Upper lobe of left lung (tissue), 6 donors: ENCODE results near the gene RASGRF1. TPM values are rescaled to one million over a fixed set of nuclear protein-coding genes. Genes with fewer than 3 reads are reported as not detected.

Experiments used
- ATAC-seq, 2 donors: fragments of 200-7000 bp; cut with Tn5 transposase; one replicate each; pipeline ENCODE4 v1.9.1; 2022; ENCODE audit warnings: mild to moderate bottlenecking in 2 of 2, moderate library complexity in 2 of 2; ENCODE audit not compliant: low FRiP score in 2 of 2
- DNase-seq, 2 donors: peaks; one replicate each; pipeline ENCODE4 v3.0.0-alpha.2; 2019 to 2020
- H3K27ac ChIP-seq, 4 donors: fragments of 200-600 bp; sonication (generic); one replicate each; pipeline ENCODE4 v1.5.1; 2016 to 2019
- H3K27me3 ChIP-seq, 4 donors: fragments of 200-600 bp; sonication (generic); one replicate each; pipeline ENCODE4 v1.5.1; 2017 to 2019
- H3K36me3 ChIP-seq, 4 donors: fragments of 200-600 bp; sonication (generic); one replicate each; pipeline ENCODE4 v1.5.1; 2016 to 2019
- H3K4me1 ChIP-seq, 4 donors: fragments of 200-600 bp; sonication (generic); one replicate each; pipeline ENCODE4 v1.5.1; 2018 to 2019
- H3K4me3 ChIP-seq, 4 donors: fragments of 200-600 bp; sonication (generic); one replicate each; pipeline ENCODE4 v1.5.1; 2017 to 2019; ENCODE audit warnings: mild to moderate bottlenecking in 2 of 4, moderate library complexity in 1 of 4
- H3K9me3 ChIP-seq, 4 donors: fragments of 200-600 bp; sonication (generic); one replicate each; pipeline ENCODE4 v1.5.1; 2018 to 2019
- CTCF ChIP-seq, 6 experiments: fragments of 450-650 bp in 4 of 6; fragments of 200-600 bp in 2 of 6; sonication (generic) in 2 of 6; IDR thresholded peaks; one replicate each; pipeline ENCODE4 v1.5.1; 2016 to 2019; ENCODE audit warnings: antibody characterized with exemption in 6 of 6
- EP300 ChIP-seq, 4 donors: sonication (generic); formaldehyde crosslinking; IDR thresholded peaks; one replicate each; pipeline ENCODE4 v1.5.1; 2017; ENCODE audit warnings: antibody characterized with exemption in 4 of 4, control low read depth in 2 of 4
- POLR2A ChIP-seq, 4 donors: fragments of 450-650 bp; IDR thresholded peaks; one replicate each; pipeline ENCODE4 v1.5.1; 2016 to 2017; ENCODE audit warnings: antibody characterized with exemption in 4 of 4, mild to moderate bottlenecking in 2 of 4
- POLR2AphosphoS5 ChIP-seq, 2 donors: sonication (generic); formaldehyde crosslinking; IDR thresholded peaks; one replicate each; pipeline ENCODE4 v1.5.1; 2017; ENCODE audit warnings: antibody characterized with exemption in 2 of 2
- WGBS, 2 donors: methylation state at CpG; one replicate each; pipeline ENCODE4 v1.1.5; 2017 to 2018; 5-methylcytosine and 5-hydroxymethylcytosine counted together
- total RNA-seq, 6 donors: library from RNA; depleted of rRNA in 4 of 6; stranded (reverse); fragments of >200 nt in 4 of 6; gene quantifications; one replicate each; pipeline versions ENCODE4 v1.1.0 to v1.2.1, GENCODE V29; 2016 to 2021
- donor health status: DM: no; HTN: no; CAD: no; lungs with moderate emphysema.
- donor health status: DM: no; HTN: yes; CAD: no; lungs with severe emphysema.

The RASGRF1 gene
- total RNA-seq, 6 donors from 2014 or later, result 27.2 to 64.6 (median 54.7) TPM

GRCh38 chr15:79078763-79079410, 11.7 kb downstream of the RASGRF1 start:
- H3K36me3 ChIP-seq, result no peaks in the 10 kb centered on the region
- H3K4me3 ChIP-seq, result no peak overlapping the region
- H3K4me1 ChIP-seq, result no peaks in the 10 kb centered on the region
- H3K27ac ChIP-seq, result no peak overlapping the region
- no peaks in the 10 kb centered on the region for H3K27me3 ChIP-seq
- TF ChIP-seq CTCF (IDR thresholded peaks at IDR 0.05), result no peak
- ATAC-seq, result no peak
- no peak for DNase-seq
- no peaks in the 10 kb centered on the region for H3K9me3 ChIP-seq
- 74 to 80% methylated on average over 10 to 11 of the region's 11 CpGs for WGBS, 2 donors

- no peak for TF ChIP-seq CTCF (IDR thresholded peaks at IDR 0.05)
- no peak for TF ChIP-seq POLR2A (IDR thresholded peaks at IDR 0.05)
- TF ChIP-seq POLR2AphosphoS5 (IDR thresholded peaks at IDR 0.05), result no peak
- no peak for TF ChIP-seq EP300 (IDR thresholded peaks at IDR 0.05)
- no peaks in the 10 kb centered on the region for H3K36me3 ChIP-seq
- no peak overlapping the region for H3K27ac ChIP-seq
- H3K4me1 ChIP-seq, result no peaks in the 10 kb centered on the region
- DNase-seq (no peak), ATAC-seq (no peak)
- no peaks in the 10 kb centered on the region for H3K27me3 ChIP-seq
- no peaks in the 10 kb centered on the region for H3K9me3 ChIP-seq
- no peak overlapping the region for H3K4me3 ChIP-seq
- WGBS, 2 donors, result 83 to 100% methylated on average over 2 to 5 of the region's 5 CpGs
These were observed 12.6 kb downstream of the RASGRF1 start for GRCh38 chr15:79078003-79078402.

GRCh38 chr15:79076661-79077060, 13.9 kb downstream of the RASGRF1 start:
- no peak for DNase-seq
- Histone ChIP-seq H3K27ac (no peak overlapping the region), H3K4me1 (no peaks in the 10 kb centered on the region), H3K9me3 (no peaks in the 10 kb centered on the region), H3K27me3 (no peaks in the 10 kb centered on the region), H3K4me3 (no peak overlapping the region), H3K36me3 (no peaks in the 10 kb centered on the region)
- WGBS, 2 donors, result 78 to 79% methylated on average over 6 of the region's 6 CpGs
- TF ChIP-seq POLR2A (IDR thresholded peaks at IDR 0.05) (no peak), CTCF (IDR thresholded peaks at IDR 0.05) (no peak), POLR2AphosphoS5 (IDR thresholded peaks at IDR 0.05) (no peak), EP300 (IDR thresholded peaks at IDR 0.05) (no peak)
- ATAC-seq, result no peak

GRCh38 chr15:79075256-79075655, 15.3 kb downstream of the RASGRF1 start:
- Histone ChIP-seq H3K27me3 (no peaks in the 10 kb centered on the region), H3K27ac (no peak overlapping the region), H3K36me3 (no peaks in the 10 kb centered on the region), H3K4me1 (no peaks in the 10 kb centered on the region), H3K4me3 (no peak overlapping the region), H3K9me3 (no peaks in the 10 kb centered on the region)
- WGBS, 2 donors, result 56% methylated on average over 2 of the region's 2 CpGs; no CpG with 5 or more reads in 1 of the 2 donors
- no peak for ATAC-seq
- TF ChIP-seq CTCF (IDR thresholded peaks at IDR 0.05), result no peak
- no peak for TF ChIP-seq POLR2A (IDR thresholded peaks at IDR 0.05)
- no peak for TF ChIP-seq POLR2AphosphoS5 (IDR thresholded peaks at IDR 0.05)
- TF ChIP-seq EP300 (IDR thresholded peaks at IDR 0.05), result no peak
- no peak for DNase-seq

GRCh38 chr15:79073336-79073735, 17.2 kb downstream of the RASGRF1 start:
- no peaks in the 10 kb centered on the region for H3K4me1 ChIP-seq
- H3K9me3 ChIP-seq, result no peaks in the 10 kb centered on the region
- no peak overlapping the region for H3K4me3 ChIP-seq
- H3K27me3 ChIP-seq, result no peaks in the 10 kb centered on the region
- no peak for ATAC-seq
- WGBS, 2 donors, result 82 to 92% methylated on average over 4 to 9 of the region's 9 CpGs
- no peaks in the 10 kb centered on the region for H3K36me3 ChIP-seq
- TF ChIP-seq CTCF (IDR thresholded peaks at IDR 0.05) (no peak), POLR2A (IDR thresholded peaks at IDR 0.05) (no peak)
- no peak for DNase-seq
- H3K27ac ChIP-seq, result no peak overlapping the region
